Measurements from ENCODE around the gene NAXD.
"Not testable (repeated sequence)": the region's sequence is repeated elsewhere in the genome, so short reads cannot be mapped to it uniquely, and the experiment has no call there.

NAXD gene

DNA sequence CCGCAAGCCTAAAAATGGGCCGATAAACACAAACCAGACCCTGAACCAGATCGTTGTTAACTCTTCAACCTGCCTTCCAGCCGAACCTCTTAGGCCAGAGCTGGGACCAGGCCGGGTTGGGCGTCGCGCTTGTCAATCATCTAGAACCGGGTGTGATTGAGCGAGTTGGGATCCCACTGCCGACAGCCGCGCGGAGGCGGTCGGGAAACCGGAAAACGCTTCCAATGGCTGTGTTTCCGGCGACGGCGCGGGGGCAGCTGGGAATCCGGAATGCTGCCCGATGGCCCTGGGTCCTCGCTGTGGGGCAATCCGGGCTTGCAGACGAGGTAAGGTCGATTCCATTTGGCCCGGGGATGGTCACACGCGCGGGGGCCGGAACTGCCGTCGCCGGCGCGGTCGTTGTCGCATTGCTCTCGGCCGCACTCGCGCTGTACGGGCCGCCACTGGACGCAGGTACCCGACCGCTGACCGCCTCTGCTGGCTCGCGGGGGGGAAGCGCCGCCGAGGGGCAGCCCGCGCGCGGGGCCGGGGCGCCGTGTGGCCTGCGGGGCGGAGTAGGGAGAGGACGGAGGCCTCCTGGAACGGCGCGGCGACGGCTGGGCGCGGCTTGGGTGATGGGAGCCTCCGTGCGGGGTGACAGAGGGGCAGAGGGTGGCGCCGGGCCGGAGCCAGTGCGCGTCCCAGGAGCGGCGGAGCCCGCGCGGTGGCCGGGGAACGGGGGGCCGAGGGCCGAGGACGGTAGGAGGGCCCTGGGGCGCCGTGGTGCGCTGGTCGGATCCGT, at the start of gene NAXD:
Gene NAXD, plus strand, starts transcription at position 224 of the 781 bp plus-strand sequence. Its CDS starts 57 bp downstream, at position 281.
- peak; percentile 88 for DNase-seq
- peak; percentile 95 for ATAC-seq

DNA sequence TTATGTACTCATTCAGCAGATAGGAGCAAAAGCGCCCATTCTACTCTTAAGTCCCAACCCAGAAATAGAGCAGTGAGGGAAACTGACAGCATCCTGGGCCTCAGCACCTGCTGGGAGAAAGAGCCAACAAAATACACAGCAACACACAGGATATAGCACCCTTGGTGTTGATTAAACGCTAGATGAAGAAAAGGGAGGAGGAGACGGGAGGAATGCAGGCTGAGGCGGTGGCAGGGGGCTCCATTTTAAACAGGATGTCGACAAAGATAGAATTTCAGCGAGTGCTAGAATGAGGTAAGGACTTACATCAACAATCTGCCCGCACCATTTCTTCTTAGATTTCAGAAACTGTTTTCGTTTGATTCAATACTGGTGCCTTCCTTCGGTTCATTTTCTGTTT, 49.2 kb upstream of the NAXD start:
- DNase-seq (no peak), ATAC-seq (no peak)

DNA sequence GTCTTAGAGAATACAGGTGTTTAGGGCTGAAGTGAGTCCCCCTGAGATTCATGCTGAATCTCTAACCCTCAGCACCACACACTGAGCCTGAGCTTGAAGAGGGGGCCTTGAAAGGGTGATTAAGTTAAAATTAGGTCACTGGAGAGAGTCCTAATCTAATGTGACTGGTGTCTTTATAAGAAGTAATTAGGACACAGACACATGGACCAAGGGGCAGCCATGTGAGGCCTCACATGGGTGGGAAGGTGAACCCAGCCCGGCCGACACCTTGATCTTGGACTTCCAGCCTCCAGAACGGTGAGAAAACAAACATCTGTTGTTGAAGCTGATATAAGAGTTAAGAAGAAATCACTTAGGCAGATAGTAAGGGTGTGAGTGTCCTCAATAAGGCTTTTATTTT, 46.7 kb upstream of the NAXD start:
- DNase-seq (no peak), ATAC-seq (no peak)

DNA sequence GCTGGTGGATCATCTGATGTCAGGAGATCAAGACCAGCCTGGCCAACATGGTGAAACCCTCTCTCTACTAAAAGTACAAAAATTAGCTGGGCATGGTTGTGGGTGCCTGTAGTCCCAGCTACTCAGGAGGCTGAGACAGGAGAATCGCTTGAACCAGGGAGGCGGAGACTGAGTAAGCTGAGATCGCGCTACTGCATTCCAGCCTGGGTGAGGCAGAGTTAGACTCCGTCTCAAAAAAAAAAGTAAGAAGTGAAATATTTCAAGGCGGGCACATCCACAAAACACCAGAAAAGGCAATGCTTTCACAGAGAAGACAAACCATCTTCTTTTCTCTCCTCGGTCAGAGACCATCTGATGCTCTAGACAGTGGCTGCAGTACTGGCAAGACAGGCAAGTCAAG, 45.4 kb upstream of the NAXD start:
- ATAC-seq, result not testable (repeated sequence)

DNA sequence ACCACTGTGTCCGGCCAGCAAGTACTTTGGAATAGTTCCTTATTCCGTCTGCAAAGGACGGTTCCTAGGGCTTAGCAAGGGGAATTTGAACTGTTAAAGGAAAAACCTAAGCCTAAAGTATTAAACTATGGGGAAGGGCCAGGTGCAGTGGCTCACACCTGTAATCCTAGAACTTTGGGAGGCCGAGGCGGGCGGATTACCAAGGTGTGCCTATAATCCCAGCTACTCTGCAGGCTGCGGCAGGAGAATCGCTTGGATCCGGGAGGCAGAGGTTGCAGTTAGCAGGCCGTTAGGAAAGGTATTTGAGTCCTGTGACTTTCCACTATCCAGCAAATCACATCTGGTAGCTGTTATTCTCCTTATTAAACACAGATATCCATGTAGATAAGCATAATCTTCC, 44.5 kb upstream of the NAXD start:
- no peak for ATAC-seq
- no peak for DNase-seq

More for the DNA sequence above, 45.4 kb upstream of the NAXD start:
- not testable (repeated sequence) for DNase-seq

DNA sequence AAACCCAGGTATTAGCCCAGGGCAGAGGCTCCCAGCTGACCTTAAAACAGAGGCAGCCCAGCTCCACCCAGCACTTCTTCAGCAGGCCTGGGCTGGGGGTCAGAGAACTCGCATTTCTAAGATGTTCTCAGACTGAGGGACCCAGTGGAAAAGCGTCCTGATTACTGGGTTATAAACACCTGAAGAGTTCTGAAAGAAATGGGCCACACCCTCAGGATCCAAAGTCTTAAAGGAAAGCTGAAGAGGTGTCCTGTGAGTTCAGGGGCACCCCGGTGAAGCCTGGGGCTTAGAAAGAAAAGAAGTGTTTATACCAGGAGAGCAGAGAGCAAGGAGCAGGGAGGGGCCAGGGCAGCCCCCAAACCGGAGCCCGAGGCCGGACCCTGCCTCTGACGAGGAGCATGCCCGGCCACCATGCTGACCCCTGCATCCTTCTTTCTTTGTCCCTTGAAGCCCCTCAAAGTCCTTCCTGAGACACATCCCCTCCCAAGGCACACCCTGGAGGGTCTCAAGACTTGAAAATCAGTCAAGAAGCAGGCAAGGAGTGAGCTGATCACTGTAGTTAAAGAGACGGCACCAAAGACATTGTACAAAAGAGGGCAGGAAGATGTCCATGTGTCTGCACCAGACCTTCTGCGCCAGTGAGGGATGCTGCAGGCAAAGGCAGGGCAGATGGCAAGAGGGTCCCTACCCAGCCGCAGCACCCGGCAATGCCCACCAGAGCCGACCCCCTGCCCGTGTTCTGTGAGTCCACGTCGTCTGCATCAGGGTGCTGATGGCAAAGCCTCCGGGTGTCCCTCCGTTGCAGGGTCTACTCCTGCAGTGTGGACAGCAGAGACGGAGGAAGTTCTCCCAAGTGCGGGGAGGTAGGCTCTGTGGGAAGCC, 43.2 kb upstream of the NAXD start:
- no peak for ATAC-seq
- DNase-seq, result no peak

DNA sequence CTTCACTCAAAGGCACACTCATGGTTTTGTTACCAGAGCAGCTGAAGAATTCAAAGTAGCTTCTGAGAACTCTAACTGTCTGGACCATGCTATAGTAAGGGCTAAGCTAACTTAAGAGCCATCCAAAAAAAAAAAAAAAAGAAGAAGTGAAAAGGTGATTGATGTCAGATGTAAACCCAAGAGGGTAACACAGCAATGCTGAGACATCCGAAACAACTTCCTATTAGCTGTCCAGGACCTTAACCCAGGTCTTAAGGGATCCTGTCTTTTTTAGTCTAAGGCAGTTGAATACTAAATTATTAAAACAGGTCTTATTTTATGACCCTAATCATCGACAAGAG, 42.6 kb upstream of the NAXD start:
- DNase-seq (no peak), ATAC-seq (no peak)

DNA sequence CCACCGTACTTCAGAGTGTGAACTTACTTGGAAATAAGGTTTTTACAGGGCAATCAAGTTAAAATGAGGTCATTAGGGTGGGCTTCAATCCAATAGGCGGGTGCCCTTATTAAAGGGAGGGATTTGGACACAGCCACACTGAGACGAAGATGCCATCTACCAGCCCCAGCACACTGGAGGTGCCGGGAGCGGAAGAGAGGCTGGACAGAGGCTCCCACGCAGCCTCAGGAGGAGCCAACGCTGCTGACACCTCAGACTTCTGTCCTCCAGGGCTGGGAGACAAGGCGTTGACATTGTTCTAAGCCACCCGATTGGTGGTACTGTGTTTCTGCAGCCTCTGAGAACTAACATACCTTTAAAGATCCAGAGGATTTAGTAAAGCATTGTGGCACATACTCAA, 41.2 kb upstream of the NAXD start:
- DNase-seq, result no peak
- no peak for ATAC-seq

DNA sequence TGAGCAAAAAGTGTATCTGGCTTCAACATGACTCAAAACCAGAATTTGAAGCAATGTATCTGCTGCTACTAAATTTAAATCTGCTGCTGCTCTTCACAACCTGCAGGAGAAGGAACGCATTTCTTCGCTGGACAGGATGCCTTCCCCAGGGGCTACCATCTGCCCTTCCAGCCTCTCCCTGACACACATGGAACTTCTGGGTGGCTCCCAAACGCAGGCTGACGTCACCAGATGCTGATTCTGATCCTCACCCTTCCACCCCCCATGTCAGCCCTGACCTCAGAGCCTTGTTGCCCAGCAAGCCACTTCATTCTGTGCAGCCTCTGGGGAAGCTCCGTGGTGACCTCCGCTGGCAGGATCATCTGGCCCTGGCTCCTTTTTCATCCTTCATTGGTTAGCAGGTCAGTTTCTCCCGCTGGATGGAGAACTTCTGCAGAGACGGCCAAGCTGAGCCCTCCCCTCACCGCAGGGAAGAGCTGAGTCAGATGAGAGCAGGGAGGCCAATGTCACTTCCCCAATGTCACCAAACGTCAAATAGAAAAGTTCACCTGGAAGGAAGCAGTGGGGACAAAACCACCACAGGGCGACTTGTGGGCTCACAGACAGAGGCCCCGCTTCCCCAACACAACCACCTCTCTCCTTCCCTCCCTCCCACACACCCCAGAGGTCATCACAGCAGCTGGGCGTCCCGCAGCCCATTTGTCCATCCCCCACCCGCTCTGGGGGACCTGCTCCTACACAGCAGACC, 39.8 kb upstream of the NAXD start:
- DNase-seq (peak; percentile 26), ATAC-seq (peak; percentile 84)

DNA sequence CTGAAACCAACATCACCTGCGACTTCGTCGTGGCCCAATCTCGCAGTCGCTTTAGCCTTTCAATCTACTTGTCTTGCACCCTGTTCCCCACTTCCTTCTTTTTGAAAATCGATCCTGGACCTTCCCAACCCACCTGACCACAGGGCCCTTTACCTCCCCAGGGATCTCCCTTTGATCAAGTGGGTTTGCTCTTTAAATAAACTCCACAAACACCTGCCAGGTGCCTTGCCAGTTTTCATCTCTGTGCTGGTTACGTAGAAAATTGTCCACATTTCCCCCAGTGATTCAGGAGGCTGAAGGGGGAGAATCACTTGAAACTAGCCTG, 39.3 kb upstream of the NAXD start:
- ATAC-seq, result no peak
- no peak for DNase-seq

DNA sequence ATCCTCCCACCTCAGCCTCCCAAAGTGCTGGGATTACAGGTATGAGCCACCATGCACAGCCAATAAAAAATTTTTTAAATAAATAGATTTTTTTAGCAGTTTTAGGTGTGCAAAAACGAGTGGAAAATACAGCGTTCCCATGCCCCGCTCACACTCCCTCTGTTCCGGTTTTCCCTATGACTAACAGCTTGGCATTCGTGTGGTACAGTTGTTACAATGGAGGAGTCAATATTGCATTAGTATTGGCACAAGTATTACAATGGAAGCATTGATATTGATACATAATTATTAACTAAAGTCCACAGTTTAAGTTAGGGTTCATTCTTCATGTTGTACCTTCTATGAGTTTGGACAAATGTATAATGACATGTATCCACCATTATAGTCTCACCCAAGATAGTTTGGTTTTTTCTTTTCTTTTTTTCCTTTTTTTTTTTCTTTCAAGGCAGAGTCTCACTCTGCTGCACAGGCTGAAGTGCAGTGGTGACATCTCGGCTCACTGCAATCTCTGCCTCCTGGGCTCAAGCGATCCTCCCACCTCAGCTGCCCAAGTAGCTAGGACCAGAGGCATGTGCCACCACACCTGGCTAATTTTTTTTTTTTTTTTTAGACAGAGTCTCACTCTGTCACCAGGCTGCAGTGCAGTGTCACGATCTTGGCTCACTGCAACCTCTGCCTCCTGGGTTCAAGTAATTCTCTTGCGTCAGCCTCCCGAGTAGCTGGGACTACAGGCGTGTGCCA, 38.4 kb upstream of the NAXD start:
- DNase-seq (no peak), ATAC-seq (no peak)

DNA sequence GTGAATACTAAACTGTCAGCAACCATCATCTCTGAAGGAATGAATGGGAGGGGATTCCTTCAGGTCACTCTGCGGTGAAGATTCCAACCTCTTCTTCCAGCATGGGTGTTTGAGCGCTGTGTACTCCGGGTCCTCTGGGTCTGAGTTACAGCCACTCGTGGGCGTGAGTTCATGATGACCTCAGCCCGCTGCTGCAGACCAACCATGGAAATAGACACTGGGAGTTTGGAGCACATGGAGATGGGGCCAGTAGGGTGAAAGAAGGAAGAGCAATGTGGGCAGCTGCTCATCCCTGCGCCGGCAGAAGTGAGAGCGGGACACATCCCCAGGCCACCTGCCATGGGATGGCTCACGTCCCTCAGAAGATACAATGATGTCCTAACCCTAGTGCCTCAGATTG, 37.0 kb upstream of the NAXD start:
- no peak for DNase-seq

DNA sequence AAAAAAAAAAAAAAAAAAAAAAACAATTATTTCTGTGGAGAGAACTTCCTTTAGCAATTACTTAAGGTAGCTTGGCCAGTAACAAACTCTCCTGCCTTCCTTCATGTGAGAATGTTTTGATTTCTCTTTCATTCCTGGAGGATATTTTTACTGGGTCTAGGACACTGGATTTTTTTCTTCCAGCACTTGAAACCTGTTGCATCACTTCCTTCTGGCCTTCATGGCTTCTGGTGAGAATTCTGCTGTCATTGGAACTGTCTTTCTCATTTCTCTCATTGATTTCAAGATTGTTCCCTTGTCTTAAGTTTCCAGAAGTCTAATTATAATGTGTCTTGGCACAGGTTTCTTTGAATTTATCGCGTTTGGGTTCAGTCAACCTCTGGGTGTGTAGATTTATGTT, 34.5 kb upstream of the NAXD start:
- ATAC-seq (no peak), DNase-seq (no peak)

More for the DNA sequence above, 37.0 kb upstream of the NAXD start:
- ATAC-seq, result no peak

DNA sequence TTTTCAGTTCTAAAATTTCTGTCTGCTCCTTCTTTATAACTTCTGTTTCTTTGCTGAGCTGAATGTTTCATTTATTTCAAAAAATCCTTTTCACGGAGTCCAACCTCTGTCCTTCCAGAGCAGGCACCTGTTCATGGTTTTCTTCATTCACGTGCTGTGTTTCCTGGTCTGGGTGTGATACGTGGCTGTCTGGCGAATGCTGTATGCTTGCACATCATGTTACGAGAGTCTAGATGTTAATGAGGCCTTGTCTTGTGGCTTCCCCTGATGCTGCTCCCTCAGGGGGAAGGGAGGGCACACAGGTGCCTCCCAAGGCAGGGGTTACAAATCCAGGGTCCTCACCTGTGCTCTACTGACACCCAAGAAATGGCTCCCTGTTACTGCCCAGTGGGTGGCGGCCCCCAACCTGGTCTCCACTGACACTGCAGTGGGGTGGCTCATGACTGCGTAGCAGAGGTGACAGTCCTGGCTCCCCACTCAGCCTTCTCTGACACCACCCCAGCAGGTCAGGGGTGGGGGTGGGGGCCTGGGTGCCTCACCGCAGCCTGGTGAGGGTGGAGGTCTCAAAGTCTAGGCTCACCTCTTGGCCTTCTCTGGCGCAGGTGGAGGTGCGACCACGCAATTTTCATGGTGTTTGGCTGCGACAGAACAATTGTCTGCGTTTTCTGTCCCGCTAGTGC, 33.7 kb upstream of the NAXD start:
- DNase-seq (no peak), ATAC-seq (no peak)

DNA sequence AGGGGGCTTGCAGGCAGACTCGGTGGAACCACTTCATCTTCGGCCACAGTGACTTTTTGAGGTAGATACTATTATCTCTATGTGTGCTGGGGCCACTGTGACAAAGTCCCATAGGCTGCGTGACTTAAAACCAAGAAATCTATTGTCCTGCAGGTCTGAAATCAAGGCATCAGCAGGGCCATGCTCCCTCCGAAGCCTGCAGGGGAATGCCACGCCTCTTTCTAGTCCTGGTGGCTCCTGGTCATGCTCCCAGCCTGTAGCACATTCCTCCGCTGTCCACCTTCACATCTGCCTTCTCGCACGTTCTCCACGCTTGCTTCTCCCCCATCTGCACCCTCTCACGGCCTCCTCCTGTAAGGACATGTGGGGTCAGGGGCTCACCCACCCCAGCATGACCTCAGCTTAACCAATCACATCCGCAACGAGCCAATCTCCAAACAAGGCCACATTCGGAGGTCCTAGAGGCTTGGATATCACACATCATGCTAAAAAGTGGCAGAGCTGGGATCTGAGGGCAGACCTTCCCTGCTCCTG, 32.9 kb upstream of the NAXD start:
- ATAC-seq (no peak), DNase-seq (no peak)

DNA sequence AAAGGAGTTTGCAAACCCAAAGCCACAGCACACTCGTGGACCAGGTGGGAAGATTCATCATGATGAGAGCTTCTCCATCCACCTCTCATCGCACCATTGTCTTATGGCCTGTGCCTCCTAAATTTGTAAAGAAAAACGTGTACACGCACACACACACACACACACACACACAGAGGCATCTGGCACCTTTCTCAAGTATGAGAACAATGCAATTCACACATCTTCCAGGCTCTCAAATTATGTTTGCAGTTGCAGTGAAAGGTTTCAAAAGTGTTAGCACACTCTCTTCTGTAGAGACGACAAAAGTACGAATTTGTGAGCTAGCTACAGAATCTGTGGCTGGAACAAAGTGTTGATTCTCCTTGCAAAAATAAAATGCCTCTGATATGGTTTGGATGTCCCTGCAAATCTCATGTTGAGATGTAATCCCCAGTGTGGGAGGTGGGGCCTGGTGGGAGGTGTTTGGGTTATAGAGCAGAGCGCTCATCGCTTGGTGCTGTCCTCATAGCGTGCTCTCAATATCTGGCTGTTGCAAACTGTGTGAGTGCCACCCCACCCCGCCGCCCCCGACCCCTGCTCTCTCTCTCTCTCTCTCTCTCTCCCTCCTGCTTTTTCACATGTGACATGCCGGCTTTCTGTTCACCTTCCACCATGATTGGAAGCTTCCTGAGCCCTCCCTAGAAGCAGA, 32.0 kb upstream of the NAXD start:
- ATAC-seq (no peak), DNase-seq (no peak)

DNA sequence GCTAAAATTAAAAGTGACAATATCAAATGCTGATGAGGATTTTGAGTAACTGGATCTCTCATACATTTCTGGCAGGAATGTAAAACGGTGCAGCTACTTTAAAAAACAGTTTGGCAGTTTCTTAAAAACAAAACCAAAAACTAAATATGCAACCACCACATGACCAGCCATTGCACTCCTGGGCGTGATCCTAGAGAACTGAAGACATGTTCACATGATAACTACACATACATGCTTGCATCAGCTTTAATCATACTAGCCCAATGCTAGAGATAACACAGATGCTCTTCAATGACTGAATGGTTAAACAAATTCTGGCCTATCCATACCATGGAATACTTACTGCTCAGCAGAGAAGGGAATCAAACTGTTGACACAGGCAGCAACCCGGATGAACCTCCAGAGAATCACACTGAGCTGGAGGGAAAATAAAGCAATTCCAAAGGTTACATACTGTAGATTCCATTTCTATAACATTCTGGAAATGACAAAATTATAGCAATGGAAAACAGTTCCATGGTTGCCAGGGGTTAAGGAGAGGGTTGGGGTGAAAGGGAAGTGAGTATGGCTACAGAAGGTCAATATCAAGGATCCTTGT, 25.5 kb upstream of the NAXD start:
- DNase-seq, result no peak
- ATAC-seq, result no peak

DNA sequence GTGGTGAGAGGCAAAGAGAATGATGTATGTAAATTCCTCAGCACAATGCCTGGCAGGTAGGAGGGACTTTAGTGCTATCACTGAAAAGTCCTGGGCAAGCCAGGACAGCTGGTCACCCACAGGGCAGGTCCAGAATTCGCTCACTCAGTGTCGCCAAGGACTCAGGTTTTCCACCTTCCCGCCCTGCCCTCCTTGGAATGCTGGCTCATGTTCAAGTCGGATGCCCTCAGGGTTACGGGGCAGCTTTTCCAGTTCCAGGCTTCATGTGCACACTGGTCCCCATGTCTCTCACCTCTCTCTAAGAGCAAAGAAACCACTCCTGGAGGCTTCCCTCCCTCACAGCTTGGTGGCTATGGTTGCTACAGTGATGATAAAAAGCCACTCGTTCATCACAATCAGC, 24.8 kb upstream of the NAXD start:
- no peak for DNase-seq
- ATAC-seq, result no peak

DNA sequence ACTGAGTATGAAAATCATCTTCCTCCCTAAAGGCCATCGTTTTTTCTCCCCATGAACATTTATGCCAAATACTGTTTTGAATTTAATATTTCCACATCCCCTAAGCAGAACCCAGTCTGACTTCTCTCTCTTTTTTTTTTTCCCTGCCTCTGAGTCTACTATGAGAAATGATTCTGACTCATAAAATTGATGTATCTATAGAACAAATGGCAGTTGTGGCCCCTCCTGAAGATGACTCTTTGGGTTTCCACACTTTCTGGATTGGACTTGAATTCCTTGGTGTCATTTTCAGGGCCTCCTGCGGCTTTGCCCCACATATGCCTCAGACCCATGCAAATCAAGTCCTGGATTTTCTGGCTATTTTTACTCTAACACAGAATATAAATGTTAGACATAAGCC, 22.7 kb upstream of the NAXD start:
- ATAC-seq (no peak), DNase-seq (no peak)

DNA sequence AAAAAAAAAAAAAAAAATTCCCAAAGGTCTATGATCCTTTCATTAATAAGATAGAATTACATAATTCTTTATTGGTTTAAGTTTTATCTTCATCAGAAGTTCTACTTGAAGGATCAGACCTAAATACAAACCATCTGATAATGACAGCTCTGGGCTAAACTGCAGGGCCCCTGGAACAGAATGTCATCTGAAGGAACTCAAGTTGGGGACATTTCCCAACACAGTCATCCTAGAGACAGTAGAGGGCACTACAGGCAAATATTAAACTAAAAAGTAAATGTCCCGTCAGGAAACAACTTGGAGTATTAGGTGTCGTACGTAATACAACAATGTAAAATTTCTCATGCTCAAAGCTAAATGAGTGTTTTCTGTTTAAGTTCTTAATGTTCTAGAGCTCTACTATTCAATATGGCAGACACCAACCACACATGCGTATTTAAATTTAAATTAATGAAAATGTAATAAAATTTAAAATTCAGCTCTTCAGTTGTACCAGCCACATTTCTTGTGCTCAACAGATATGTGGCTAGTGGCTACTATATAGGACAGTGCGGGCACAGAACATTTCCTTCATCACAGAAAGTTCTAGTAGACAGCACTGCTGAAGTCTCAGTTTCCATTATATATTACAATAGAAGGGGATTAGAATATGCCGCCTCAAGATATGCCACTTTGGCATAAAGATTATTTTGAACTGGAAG, 21.8 kb upstream of the NAXD start:
- ATAC-seq (peak; percentile 82), DNase-seq (no peak)

Data from stimulated activated naive CD8-positive, alpha-beta T cell treated with anti-CD3 and anti-CD28 coated beads, Interleukin-15, Interleukin-2, amounts not matched to agents 100 U/mL and 50 U/mL, for 24 hours (primary cell).